GM19463 (cell line): ENCODE results near the gene TRIM64.
"Not testable (repeated sequence)": the region's sequence is repeated elsewhere in the genome, so short reads cannot be mapped to it uniquely, and the experiment has no call there.

Experiments
- ATAC-seq: cut with Tn5 transposase; IDR thresholded peaks from one replicate; pipeline ENCODE4 v1.9.1; 2021; ENCODE audit warnings: mild to moderate bottlenecking, moderate library complexity; ENCODE audit not compliant: unreplicated experiment

The TRIM64 gene, protein sequence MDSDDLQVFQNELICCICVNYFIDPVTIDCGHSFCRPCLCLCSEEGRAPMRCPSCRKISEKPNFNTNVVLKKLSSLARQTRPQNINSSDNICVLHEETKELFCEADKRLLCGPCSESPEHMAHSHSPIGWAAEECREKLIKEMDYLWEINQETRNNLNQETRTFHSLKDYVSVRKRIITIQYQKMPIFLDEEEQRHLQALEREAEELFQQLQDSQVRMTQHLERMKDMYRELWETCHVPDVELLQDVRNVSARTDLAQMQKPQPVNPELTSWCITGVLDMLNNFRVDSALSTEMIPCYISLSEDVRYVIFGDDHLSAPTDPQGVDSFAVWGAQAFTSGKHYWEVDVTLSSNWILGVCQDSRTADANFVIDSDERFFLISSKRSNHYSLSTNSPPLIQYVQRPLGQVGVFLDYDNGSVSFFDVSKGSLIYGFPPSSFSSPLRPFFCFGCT

DNA sequence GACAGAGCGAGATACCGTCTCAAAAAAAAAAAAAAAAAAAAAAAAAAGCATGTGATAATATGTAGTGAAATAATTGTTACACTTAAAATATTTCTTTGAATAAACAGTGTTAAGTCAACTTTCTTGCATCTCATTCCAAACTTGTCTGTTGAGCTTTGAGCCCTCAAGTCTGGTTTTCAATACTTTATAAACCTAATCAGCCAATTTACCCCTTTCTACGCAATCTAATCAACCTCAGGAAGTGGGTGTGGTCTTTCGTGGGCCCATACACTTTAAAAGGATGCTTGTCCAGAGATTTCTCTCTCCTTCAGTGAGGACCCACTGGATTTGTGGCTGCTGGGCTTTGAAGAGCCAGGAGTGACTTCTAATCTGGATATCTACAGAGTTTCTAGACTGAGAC, at the start of gene TRIM64:
Gene TRIM64, plus strand, starts transcription at position 301 of the 400 bp plus-strand sequence. CDS start 2,467 bp downstream, outside the sequence.
- not testable (repeated sequence) for ATAC-seq

DNA sequence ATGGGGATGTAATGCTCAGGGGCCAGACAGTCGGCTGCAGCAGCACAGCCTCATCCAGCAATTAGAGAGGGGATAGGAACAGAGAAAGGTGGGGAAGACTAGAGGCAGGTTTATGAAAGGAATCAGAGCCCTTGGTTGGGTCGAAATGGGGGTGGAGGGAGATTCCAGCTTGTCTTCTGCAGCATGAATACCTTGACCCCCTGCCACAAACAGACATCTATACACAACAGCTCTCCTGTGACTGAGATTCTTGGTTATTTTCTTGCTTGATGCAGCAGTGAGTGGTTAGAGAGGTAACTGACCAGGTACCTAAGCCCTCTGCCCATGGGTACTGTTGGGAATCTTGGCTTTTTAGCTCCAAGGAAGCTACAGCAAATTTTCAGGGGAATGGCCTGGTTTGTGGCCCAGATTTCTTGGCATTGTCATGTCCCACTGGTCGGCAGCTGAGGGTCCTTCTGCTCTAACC, 43.6 kb upstream of the TRIM64 start, which contains the start of gene TRIM49D1:
Gene TRIM49D1, minus strand, starts transcription at position 51 of the 466 bp plus-strand sequence. CDS start 4,535 bp downstream, outside the sequence.
- ATAC-seq = no peak

DNA sequence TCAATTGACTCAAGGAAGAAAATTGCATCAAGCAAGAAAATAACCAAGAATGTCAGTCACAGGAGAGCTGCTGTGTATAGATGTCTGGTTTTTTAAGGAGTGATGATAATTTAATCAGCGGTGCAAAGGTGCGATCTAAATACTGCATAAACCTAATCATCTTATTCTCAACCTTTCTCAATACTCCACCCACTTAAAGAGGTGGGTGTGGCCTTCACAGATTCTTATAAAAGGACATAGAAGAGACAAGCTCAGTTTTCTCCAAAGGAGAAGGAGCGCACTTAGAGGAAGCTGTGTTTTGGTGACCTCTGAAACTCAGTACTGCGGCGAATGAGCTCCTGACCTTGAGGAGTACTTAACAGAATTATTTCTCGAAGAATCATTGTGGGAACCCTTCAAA, 42.1 kb upstream of the TRIM64 start, which contains the start of gene TRIM49D2:
Gene TRIM49D2, plus strand, starts transcription at position 301 of the 400 bp plus-strand sequence. CDS start 2,698 bp downstream, outside the sequence.
- not testable (repeated sequence) for ATAC-seq

DNA sequence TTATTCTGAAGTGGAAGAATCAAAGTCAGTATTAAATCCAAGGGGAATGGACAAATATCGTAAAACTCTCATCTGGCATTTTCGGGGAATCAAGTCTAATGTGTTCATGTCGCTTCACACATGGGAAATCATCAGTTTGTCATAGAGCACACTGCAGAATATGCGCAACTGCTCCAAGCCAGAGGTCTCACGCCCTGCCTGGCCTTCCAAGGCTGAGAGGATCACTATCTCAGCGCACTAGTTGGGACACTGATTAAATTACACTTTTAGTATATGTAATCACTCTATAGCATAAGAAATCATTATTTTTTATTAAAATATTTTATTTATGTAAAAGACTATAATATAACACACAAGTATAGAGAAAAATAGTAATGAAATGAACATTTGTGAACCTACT, 5.0 kb upstream of the TRIM64 start:
- ATAC-seq = not testable (repeated sequence)
